Activated CD8-positive, alpha-beta T cell treated with anti-CD3 and anti-CD28 coated beads for 36 hours (primary cell): Measurements from ENCODE around the gene RGMB. TPM values are rescaled to one million over a fixed set of nuclear protein-coding genes. Genes with fewer than 3 reads are reported as not detected.
A peak's percentile ranks its signal among the peaks of the same experiment; 100 is the strongest.
"Not testable (repeated sequence)": the region's sequence is repeated elsewhere in the genome, so short reads cannot be mapped to it uniquely, and the experiment has no call there.

Experiments used
- ATAC-seq: fragments of 200-7000 bp; cut with Tn5 transposase; one replicate; pipeline ENCODE4 v1.10.0; 2021; ENCODE audit warnings: mild to moderate bottlenecking, moderate library complexity
- CTCF ChIA-PET: fragments of 350-600 bp; sonication (Branson Sonifier 250); formaldehyde crosslinking; loops from one replicate; lab custom pipeline; 2021; ENCODE audit warnings: antibody characterized with exemption; lab: Charles Lee
- POLR2A ChIA-PET: fragments of 350-600 bp; sonication (Branson Sonifier 250); formaldehyde crosslinking; loops from one replicate; lab custom pipeline; 2021; ENCODE audit warnings: antibody characterized with exemption; lab: Charles Lee
- DNase-seq: peaks from one replicate; pipeline ENCODE4 v3.0.0-alpha.2; 2020
- H3K27ac Mint-ChIP-seq: one replicate; pipeline ENCODE4 v1.8.0; 2021; ENCODE audit warnings: mild to moderate bottlenecking, mixed read lengths
- H3K27me3 Mint-ChIP-seq: one replicate; pipeline ENCODE4 v1.8.0; 2021; ENCODE audit warnings: mixed read lengths
- H3K36me3 Mint-ChIP-seq: one replicate; pipeline ENCODE4 v1.8.0; 2021; ENCODE audit warnings: low read depth, mixed read lengths
- H3K4me1 Mint-ChIP-seq: one replicate; pipeline ENCODE4 v1.8.0; 2021; ENCODE audit warnings: low read depth, mixed read lengths
- H3K4me3 Mint-ChIP-seq: one replicate; pipeline ENCODE4 v1.8.0; 2021; ENCODE audit warnings: mild to moderate bottlenecking, moderate library complexity, mixed read lengths
- H3K9me3 Mint-ChIP-seq: one replicate; pipeline ENCODE4 v1.8.0; 2021; ENCODE audit warnings: mixed read lengths
- intact Hi-C: fragments of 100-400 bp; cut with micrococcal nuclease; formaldehyde crosslinking; loops from one replicate; pipeline ENCODE4 v1.10.0; 2022
- total RNA-seq, 2 experiments: library from RNA; stranded (reverse); gene quantifications; one replicate each; pipeline ENCODE4 v1.2.3, GENCODE V29; 2021
- TF ChIP-seq, protein P1 (sequence below): fragments of 200-600 bp; IDR thresholded peaks from one replicate; pipeline ENCODE4 v1.8.0; 2022; ENCODE audit warnings: antibody characterized with exemption, mild to moderate bottlenecking

Gene RGMB
- total RNA-seq, 2 experiments from 2014 or later: 1.6 to 1.9 TPM

DNA sequence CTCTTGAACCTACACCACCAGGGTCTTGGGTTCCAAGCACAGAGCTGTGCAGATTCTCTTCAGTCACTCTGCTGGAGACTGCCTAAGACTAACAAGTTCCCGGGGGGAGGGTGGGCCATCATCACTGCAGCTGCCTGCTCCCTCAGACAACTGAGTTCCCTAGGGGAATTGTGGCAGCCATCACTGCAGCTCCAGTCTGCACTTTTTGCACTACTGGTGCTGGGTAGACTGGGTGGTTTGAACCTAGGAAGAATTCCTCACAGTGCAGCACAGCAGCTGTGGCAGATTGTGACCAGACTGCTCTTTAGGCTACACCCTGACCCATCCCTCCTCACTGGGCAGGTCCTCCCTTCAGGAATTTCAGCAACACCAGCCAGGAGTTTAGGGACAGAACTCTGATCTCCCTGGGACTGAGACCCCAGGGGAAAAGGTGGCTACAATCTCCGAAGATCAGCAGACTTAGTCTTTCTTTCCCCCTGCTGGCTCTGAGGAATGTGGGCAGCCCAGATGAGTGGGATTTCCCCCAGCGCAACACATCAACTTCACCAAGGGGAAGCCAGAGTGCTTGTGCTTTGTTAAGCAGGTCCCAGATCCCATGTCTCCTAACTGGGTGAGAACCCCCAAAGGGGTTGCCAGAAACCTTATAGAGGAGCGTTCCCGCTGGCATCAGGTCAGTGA, 30.9 kb upstream of the RGMB start:
- intact Hi-C loops: no loop called here
- Mint-ChIP-seq H3K27me3 (peaks cover 23% of the 10 kb centered on the region), H3K27ac (no peak overlapping the region), H3K4me3 (no peak overlapping the region), H3K9me3 (peaks cover 3% of the 10 kb centered on the region), H3K4me1 (no peaks in the 10 kb centered on the region), H3K36me3 (no peaks in the 10 kb centered on the region)
- ATAC-seq (no peak), DNase-seq (no peak)
- TF ChIP-seq, protein P1, sequence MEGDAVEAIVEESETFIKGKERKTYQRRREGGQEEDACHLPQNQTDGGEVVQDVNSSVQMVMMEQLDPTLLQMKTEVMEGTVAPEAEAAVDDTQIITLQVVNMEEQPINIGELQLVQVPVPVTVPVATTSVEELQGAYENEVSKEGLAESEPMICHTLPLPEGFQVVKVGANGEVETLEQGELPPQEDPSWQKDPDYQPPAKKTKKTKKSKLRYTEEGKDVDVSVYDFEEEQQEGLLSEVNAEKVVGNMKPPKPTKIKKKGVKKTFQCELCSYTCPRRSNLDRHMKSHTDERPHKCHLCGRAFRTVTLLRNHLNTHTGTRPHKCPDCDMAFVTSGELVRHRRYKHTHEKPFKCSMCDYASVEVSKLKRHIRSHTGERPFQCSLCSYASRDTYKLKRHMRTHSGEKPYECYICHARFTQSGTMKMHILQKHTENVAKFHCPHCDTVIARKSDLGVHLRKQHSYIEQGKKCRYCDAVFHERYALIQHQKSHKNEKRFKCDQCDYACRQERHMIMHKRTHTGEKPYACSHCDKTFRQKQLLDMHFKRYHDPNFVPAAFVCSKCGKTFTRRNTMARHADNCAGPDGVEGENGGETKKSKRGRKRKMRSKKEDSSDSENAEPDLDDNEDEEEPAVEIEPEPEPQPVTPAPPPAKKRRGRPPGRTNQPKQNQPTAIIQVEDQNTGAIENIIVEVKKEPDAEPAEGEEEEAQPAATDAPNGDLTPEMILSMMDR: no peak
- CTCF ChIA-PET: interaction anchor here (1.0 to 2.9 kb wide), 3 partner anchors 17 to 26 kb away, joined by 3 to 19 read pairs (median 3); no protein-coding TSS in a partner anchor
- POLR2A ChIA-PET: no interaction called here

DNA sequence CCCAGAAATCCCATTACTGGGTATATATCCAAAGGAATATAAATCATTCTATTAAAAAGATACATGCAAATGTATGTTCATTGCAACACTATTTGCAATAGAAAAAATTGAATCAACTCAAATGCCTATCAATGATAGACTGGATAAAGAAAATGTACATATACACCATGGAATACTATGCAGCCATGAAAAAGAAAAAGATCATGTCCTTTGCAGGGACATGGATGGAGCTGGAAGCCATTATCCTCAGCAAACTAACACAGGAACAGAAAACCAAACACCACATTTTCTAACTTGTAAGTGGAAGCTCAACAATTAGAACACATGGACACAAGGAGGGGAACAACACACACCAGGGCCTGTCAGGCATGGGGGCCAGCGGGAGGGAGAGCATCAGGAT, 25.2 kb upstream of the RGMB start:
- CTCF ChIA-PET, intact Hi-C loops, DNase-seq, ATAC-seq, H3K9me3 Mint-ChIP-seq, H3K36me3 Mint-ChIP-seq, H3K27ac Mint-ChIP-seq, H3K4me1 Mint-ChIP-seq, H3K4me3 Mint-ChIP-seq: not testable (repeated sequence)
- POLR2A ChIA-PET: interaction anchor here (0.6 kb wide), 1 partner anchor 23 kb away, joined by 3 read pairs; no protein-coding TSS in a partner anchor
- H3K27me3 Mint-ChIP-seq: peaks cover 22% of the 10 kb centered on the region

DNA sequence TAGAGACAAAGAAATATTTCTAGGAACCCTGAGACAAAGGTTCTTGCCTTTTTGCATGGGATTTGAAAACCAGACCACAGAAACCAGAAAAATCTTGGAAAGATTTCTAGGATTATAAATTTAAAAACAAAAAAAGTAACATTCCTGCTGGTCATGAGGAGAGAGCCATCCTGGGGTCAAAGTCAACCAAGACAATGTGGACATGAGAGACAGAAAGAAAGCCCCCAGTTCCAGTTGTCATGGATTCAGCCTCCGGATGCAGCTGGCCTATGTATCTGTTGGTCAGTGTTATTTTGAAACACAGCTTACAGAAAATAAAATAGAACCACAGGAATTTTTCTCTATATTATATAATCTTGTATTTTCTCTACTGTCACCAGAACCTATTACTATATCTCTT, 24.4 kb upstream of the RGMB start:
- TF ChIP-seq, protein P1: no peak
- intact Hi-C loops: no loop called here
- peaks cover 5% of the 10 kb centered on the region for H3K9me3 Mint-ChIP-seq
- H3K27me3 Mint-ChIP-seq: peaks cover 17% of the 10 kb centered on the region
- ATAC-seq (no peak), DNase-seq (no peak)
- H3K36me3 Mint-ChIP-seq: no peaks in the 10 kb centered on the region
- ChIA-PET POLR2A (interaction anchor here (0.6 kb wide), 1 partner anchor 22 kb away, joined by 3 read pairs; no protein-coding TSS in a partner anchor), CTCF (interaction anchor here (1.1 kb wide), 1 partner anchor 22 kb away, joined by 3 read pairs; no protein-coding TSS in a partner anchor)
- no peaks in the 10 kb centered on the region for H3K4me1 Mint-ChIP-seq
- H3K4me3 Mint-ChIP-seq: no peak overlapping the region
- H3K27ac Mint-ChIP-seq: no peak overlapping the region

DNA sequence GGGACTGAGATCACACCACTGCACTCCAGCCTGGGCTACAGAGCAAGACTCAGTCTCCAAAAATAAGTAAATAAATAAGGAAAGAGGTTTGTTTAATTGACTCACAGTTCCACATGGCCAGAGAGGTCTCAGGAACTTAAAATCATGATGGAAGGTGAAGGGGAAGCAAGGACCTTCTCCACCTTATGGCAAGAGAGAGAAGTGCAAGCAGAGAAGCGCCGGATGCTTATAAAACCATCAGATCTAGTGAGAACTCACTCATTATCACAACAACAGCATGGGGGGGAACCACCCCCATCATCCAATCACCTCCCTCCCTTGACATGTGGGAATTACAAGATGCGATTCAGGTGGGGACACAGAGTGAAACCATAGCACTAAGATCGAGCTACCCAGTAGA, 22.8 kb upstream of the RGMB start:
- ChIA-PET POLR2A (no interaction called here), CTCF (interaction anchor here (1.5 to 1.6 kb wide), 2 partner anchors 16 to 18 kb away, joined by 6 to 7 read pairs; no protein-coding TSS in a partner anchor)
- Mint-ChIP-seq H3K27me3 (peaks cover 13% of the 10 kb centered on the region), H3K36me3 (no peaks in the 10 kb centered on the region), H3K4me3 (no peak overlapping the region), H3K9me3 (peaks cover 5% of the 10 kb centered on the region), H3K27ac (no peak overlapping the region), H3K4me1 (no peaks in the 10 kb centered on the region)
- DNase-seq: peak; percentile 19
- peak; percentile 64 for ATAC-seq
- TF ChIP-seq, protein P1: peak; percentile 18
- intact Hi-C loops: no loop called here

DNA sequence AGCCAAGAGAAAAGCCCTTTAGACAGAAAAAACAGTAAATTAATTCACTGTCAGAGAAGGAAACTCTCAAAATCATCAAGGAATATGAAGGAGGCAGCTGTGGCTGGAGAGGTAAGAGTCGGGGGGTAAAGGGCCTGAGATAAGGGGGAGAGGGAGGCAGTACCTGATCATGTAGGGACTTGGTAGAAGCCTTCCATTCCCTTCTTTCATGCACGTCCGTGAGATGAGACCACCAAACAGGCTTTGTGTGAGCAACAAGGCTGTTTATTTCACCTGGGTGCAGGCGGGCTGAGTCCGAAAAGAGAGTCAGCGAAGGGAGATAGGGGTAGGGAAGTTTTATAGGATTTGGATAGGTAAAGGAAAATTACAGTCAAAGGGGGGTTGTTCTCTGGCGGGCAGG, 21.1 kb upstream of the RGMB start:
- H3K36me3 Mint-ChIP-seq, DNase-seq, H3K4me3 Mint-ChIP-seq, H3K27ac Mint-ChIP-seq, H3K4me1 Mint-ChIP-seq, H3K9me3 Mint-ChIP-seq, ATAC-seq, H3K27me3 Mint-ChIP-seq, intact Hi-C loops, POLR2A ChIA-PET: not testable (repeated sequence)
- CTCF ChIA-PET: interaction anchor here (0.8 to 3.6 kb wide), 2 partner anchors 16 to 17 kb away, joined by 3 to 39 read pairs; no protein-coding TSS in a partner anchor

DNA sequence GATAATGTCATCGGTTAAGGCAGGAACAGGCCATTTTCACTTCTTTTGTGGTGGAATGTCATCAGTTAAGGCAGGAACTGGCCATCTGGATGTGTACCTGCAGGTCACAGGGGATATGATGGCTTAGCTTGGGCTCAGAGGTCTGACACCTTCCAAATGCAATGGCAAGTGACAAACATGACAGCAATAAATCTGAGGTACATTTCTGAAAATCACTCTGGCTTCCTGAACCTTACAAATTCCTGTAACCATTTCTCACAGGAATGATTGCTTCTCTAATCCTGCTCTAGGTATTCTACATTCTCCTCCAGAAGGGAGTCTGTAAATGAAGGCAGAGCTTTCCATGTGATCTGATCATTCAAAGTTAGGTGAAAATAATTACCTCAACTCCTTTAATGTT, 20.7 kb upstream of the RGMB start:
- H3K4me3 Mint-ChIP-seq, H3K4me1 Mint-ChIP-seq, H3K9me3 Mint-ChIP-seq, H3K36me3 Mint-ChIP-seq, intact Hi-C loops, H3K27ac Mint-ChIP-seq, ATAC-seq, POLR2A ChIA-PET, DNase-seq: not testable (repeated sequence)
- CTCF ChIA-PET: interaction anchor here (3.6 kb wide), 1 partner anchor 16 kb away, joined by 39 read pairs; no protein-coding TSS in a partner anchor
- peaks cover 11% of the 10 kb centered on the region for H3K27me3 Mint-ChIP-seq
